ENCODE data around the gene TAS2R40. TPM values are rescaled to one million over a fixed set of nuclear protein-coding genes. Genes with fewer than 3 reads are reported as not detected.

The TAS2R40 gene
- total RNA-seq, 1 experiment from 2014 or later, result not detected

DNA sequence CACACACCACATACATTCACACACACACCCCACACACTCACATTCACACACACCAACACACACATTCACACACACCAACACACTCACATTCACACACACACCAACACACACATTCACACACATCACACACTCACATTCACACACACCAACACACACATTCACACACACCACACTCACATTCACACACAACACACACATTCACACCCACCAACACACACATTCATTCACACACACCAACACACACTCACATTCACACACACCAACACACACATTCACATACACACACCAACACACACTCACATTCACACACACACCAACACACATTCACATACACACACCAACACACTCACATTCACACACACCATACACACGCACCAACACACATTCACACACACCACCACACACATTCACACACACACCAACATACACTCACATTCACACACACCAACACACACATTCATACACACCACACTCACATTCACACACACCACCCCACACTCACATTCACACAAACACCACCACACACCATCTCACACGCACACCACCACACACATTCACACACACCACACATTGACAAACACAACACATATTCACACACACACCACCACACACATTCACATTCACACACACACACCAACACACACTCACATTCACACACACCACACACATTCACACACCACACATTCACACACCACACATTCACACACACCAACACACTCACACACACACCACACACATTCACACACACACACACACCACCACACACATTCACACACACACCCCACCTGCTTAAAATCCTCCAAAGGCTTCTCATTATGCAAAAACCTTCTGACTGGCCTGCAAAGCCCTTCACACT, 9.0 kb downstream of the TAS2R40 start:
- POLR2A ChIA-PET (ENCODE audit: unreplicated experiment), result no interaction called here
- BruUV-seq (replicated peaks), result no TSS peak
- no peaks in the 10 kb centered on the region; the same call in 1 of the 2 replicates for H3K9me3 ChIP-seq (ENCODE audit: low read length)
- no peaks in the 10 kb centered on the region for H3F3A ChIP-seq (ENCODE audit: low read length, unreplicated experiment)
- no peaks in the 10 kb centered on the region for H3K36me3 ChIP-seq (ENCODE audit: low read depth, low read length)
- no peaks in the 10 kb centered on the region for H3K79me2 ChIP-seq (ENCODE audit: low read length)
- CTCF ChIA-PET, result no interaction called here
- no peak overlapping the region for H3K9ac ChIP-seq (ENCODE audit: low read length)
- DNase-seq (no peak), ATAC-seq (no peak)
- H4K20me1 ChIP-seq (ENCODE audit: low read length), result no peaks in the 10 kb centered on the region
- no peaks in the 10 kb centered on the region for H3K9me2 ChIP-seq (replicated peaks; ENCODE audit: low read length)
- intact Hi-C loops (cut with micrococcal nuclease), result no loop called here
- H3K27me3 ChIP-seq (ENCODE audit: low read length), result no peaks in the 10 kb centered on the region
- TF ChIP-seq EZH2 (IDR thresholded peaks at IDR 0.05; ENCODE audit: low read length, unreplicated experiment), result no peak
- no peak for TF ChIP-seq CTCF (conservative IDR thresholded peaks at IDR 0.05; ENCODE audit: low read depth, low read length)
- no peak for TF ChIP-seq EZH2phosphoT487 (IDR thresholded peaks at IDR 0.05; ENCODE audit: borderline replicate concordance, low read length)
- no peak overlapping the region for H3K4me3 ChIP-seq (ENCODE audit: low read length)
- no peak overlapping the region for H3K4me2 ChIP-seq (ENCODE audit: low read length)
- H2AFZ ChIP-seq (ENCODE audit: low read length), result no peak overlapping the region
- no peaks in the 10 kb centered on the region for H3K4me1 ChIP-seq (ENCODE audit: insufficient read depth, low read length)
- H3K27ac ChIP-seq (ENCODE audit: low read length), result no peak overlapping the region

DNA sequence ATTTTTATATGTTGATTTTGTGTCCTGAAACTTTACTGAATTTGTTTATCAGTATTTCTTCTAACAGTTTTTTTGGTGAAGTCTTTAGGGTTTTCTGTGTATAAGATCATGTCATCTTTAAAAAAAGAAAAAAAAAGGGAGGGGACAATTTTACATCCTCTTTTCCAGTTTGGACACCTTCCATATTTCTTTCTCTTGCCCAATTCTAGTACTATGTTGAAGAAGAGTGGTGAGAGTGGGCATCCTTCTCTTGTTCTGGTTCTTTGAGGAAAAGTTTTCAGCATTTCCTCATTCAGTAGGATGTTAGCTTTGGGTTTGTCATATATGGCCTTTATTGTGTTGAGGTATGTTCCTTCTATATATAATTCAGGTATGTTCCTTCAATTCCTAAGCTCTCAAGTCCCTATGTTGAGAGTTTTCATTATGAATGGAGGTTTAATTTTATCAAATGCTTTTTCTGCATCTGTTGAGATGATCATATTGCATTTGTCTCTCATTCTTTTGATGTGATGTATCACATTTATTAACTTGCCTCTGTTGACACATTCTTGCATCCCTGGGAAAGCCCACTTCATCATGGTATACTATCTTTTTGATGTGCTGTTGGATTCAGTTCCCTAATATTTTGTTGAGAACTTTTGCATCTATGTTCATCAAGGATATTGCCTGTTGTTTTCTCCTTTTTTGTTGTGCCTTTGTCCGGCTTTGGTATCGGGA, 12.1 kb downstream of the TAS2R40 start:
- ATAC-seq, result no peak
- no peak for DNase-seq
- H3F3A ChIP-seq (ENCODE audit: low read length, unreplicated experiment), result no peaks in the 10 kb centered on the region
- H3K4me3 ChIP-seq (ENCODE audit: low read length), result no peak overlapping the region
- TF ChIP-seq EZH2phosphoT487 (IDR thresholded peaks at IDR 0.05; ENCODE audit: borderline replicate concordance, low read length) (no peak), EZH2 (IDR thresholded peaks at IDR 0.05; ENCODE audit: low read length, unreplicated experiment) (no peak), CTCF (conservative IDR thresholded peaks at IDR 0.05; ENCODE audit: low read depth, low read length) (no peak)
- H3K4me2 ChIP-seq (ENCODE audit: low read length), result no peak overlapping the region
- no peaks in the 10 kb centered on the region for H3K9me2 ChIP-seq (replicated peaks; ENCODE audit: low read length)
- intact Hi-C loops (cut with micrococcal nuclease), result no loop called here
- no peaks in the 10 kb centered on the region; the same call in 1 of the 2 replicates for H3K9me3 ChIP-seq (ENCODE audit: low read length)
- no peaks in the 10 kb centered on the region for H4K20me1 ChIP-seq (ENCODE audit: low read length)
- H3K79me2 ChIP-seq (ENCODE audit: low read length), result no peaks in the 10 kb centered on the region
- POLR2A ChIA-PET (ENCODE audit: unreplicated experiment), result no interaction called here
- CTCF ChIA-PET, result no interaction called here
- no peaks in the 10 kb centered on the region for H3K36me3 ChIP-seq (ENCODE audit: low read depth, low read length)
- H3K4me1 ChIP-seq (ENCODE audit: insufficient read depth, low read length), result peaks cover 4% of the 10 kb centered on the region; the same call in 1 of the 2 replicates
- no TSS peak for BruUV-seq (replicated peaks)
- H3K27me3 ChIP-seq (ENCODE audit: low read length), result no peaks in the 10 kb centered on the region
- H3K27ac ChIP-seq (ENCODE audit: low read length), result no peak overlapping the region
- H2AFZ ChIP-seq (ENCODE audit: low read length), result no peak overlapping the region
- H3K9ac ChIP-seq (ENCODE audit: low read length), result no peak overlapping the region

DNA sequence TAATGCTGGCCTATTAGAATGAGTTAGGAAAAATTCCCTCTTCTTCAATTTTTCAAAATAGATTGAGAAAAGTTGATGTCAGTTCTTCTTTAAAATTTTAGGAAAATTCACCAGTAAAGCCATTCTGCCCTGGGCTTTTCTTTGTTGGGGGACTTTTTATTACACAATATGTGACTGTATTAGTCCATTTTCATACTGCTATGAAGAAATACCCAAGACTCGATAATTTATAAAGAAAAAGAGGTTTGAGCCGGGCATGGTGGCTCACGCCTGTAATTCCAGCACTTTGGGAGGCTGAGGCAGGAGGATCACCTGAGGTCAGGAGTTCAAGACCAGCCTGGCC, 12.7 kb downstream of the TAS2R40 start:
- Histone ChIP-seq H3K9me2 (replicated peaks; ENCODE audit: low read length) (no peaks in the 10 kb centered on the region), H3K36me3 (ENCODE audit: low read depth, low read length) (no peaks in the 10 kb centered on the region), H4K20me1 (ENCODE audit: low read length) (no peaks in the 10 kb centered on the region), H3K27me3 (ENCODE audit: low read length) (no peaks in the 10 kb centered on the region), H3K79me2 (ENCODE audit: low read length) (no peaks in the 10 kb centered on the region), H3K9me3 (ENCODE audit: low read length) (no peaks in the 10 kb centered on the region; the same call in 1 of the 2 replicates), H2AFZ (ENCODE audit: low read length) (no peak overlapping the region), H3K27ac (ENCODE audit: low read length) (no peak overlapping the region), H3K4me3 (ENCODE audit: low read length) (no peak overlapping the region), H3F3A (ENCODE audit: low read length, unreplicated experiment) (no peaks in the 10 kb centered on the region), H3K4me1 (ENCODE audit: insufficient read depth, low read length) (peaks cover 9% of the 10 kb centered on the region), H3K9ac (ENCODE audit: low read length) (no peak overlapping the region), H3K4me2 (ENCODE audit: low read length) (no peak overlapping the region)
- no peak for DNase-seq
- TF ChIP-seq EZH2 (IDR thresholded peaks at IDR 0.05; ENCODE audit: low read length, unreplicated experiment), result no peak
- no peak for TF ChIP-seq CTCF (conservative IDR thresholded peaks at IDR 0.05; ENCODE audit: low read depth, low read length)
- TF ChIP-seq EZH2phosphoT487 (IDR thresholded peaks at IDR 0.05; ENCODE audit: borderline replicate concordance, low read length), result no peak
- no peak for ATAC-seq
- BruUV-seq (replicated peaks), result no TSS peak
- CTCF ChIA-PET, result no interaction called here
- POLR2A ChIA-PET (ENCODE audit: unreplicated experiment), result no interaction called here
- intact Hi-C loops (cut with micrococcal nuclease), result no loop called here

Data from PC-3 (cell line).